ENCODE data around the gene DOCK4. TPM values are rescaled to one million over a fixed set of nuclear protein-coding genes. Genes with fewer than 3 reads are reported as not detected.

The DOCK4 gene
- total RNA-seq, 1 experiment from 2014 or later, result 3.4 TPM

- BruUV-seq (replicated peaks), result no TSS peak
- Mint-ChIP-seq H3K9me3 (ENCODE audit: low read depth, unreplicated experiment) (peaks cover 4% of the 10 kb centered on the region), H3K4me1 (ENCODE audit: low read depth, unreplicated experiment) (no peaks in the 10 kb centered on the region), H3K27ac (ENCODE audit: unreplicated experiment) (no peak overlapping the region), H3K27me3 (ENCODE audit: unreplicated experiment) (no peaks in the 10 kb centered on the region), H3K4me3 (ENCODE audit: low read depth, unreplicated experiment) (no peak overlapping the region), H3K36me3 (ENCODE audit: insufficient read depth, unreplicated experiment) (no peaks in the 10 kb centered on the region)
- no peak for DNase-seq
- no peak for TF ChIP-seq CTCF (IDR thresholded peaks at IDR 0.05; ENCODE audit: unreplicated experiment)
- intact Hi-C loops (cut with micrococcal nuclease; ENCODE audit: unreplicated experiment), result no loop called here
- CTCF ChIA-PET, result no interaction called here
Measured at GRCh38 chr7:111892588-111892987, 313.6 kb downstream of the DOCK4 start.

GRCh38 chr7:111887734-111888133 is 318.5 kb downstream of the DOCK4 start:
- intact Hi-C loops (cut with micrococcal nuclease; ENCODE audit: unreplicated experiment), result no loop called here
- no peaks in the 10 kb centered on the region for H3K36me3 Mint-ChIP-seq (ENCODE audit: insufficient read depth, unreplicated experiment)
- H3K27ac Mint-ChIP-seq (ENCODE audit: unreplicated experiment), result no peak overlapping the region
- BruUV-seq (replicated peaks), result no TSS peak
- no peaks in the 10 kb centered on the region for H3K4me1 Mint-ChIP-seq (ENCODE audit: low read depth, unreplicated experiment)
- no peak overlapping the region for H3K4me3 Mint-ChIP-seq (ENCODE audit: low read depth, unreplicated experiment)
- CTCF ChIA-PET, result no interaction called here
- no peak for DNase-seq
- TF ChIP-seq CTCF (IDR thresholded peaks at IDR 0.05; ENCODE audit: unreplicated experiment), result no peak
- H3K9me3 Mint-ChIP-seq (ENCODE audit: low read depth, unreplicated experiment), result no peaks in the 10 kb centered on the region
- no peaks in the 10 kb centered on the region for H3K27me3 Mint-ChIP-seq (ENCODE audit: unreplicated experiment)

GRCh38 chr7:111886233-111886632 is 320.0 kb downstream of the DOCK4 start:
- CTCF ChIA-PET, result no interaction called here
- no peak overlapping the region for H3K27ac Mint-ChIP-seq (ENCODE audit: unreplicated experiment)
- H3K4me1 Mint-ChIP-seq (ENCODE audit: low read depth, unreplicated experiment), result no peaks in the 10 kb centered on the region
- no peak overlapping the region for H3K4me3 Mint-ChIP-seq (ENCODE audit: low read depth, unreplicated experiment)
- no TSS peak for BruUV-seq (replicated peaks)
- no peaks in the 10 kb centered on the region for H3K27me3 Mint-ChIP-seq (ENCODE audit: unreplicated experiment)
- no peak for DNase-seq
- TF ChIP-seq CTCF (IDR thresholded peaks at IDR 0.05; ENCODE audit: unreplicated experiment), result no peak
- H3K9me3 Mint-ChIP-seq (ENCODE audit: low read depth, unreplicated experiment), result no peaks in the 10 kb centered on the region
- intact Hi-C loops (cut with micrococcal nuclease; ENCODE audit: unreplicated experiment), result no loop called here
- no peaks in the 10 kb centered on the region for H3K36me3 Mint-ChIP-seq (ENCODE audit: insufficient read depth, unreplicated experiment)

GRCh38 chr7:111883241-111883640 is 323.0 kb downstream of the DOCK4 start:
- Mint-ChIP-seq H3K36me3 (ENCODE audit: insufficient read depth, unreplicated experiment) (no peaks in the 10 kb centered on the region), H3K27ac (ENCODE audit: unreplicated experiment) (no peak overlapping the region), H3K27me3 (ENCODE audit: unreplicated experiment) (no peaks in the 10 kb centered on the region), H3K4me3 (ENCODE audit: low read depth, unreplicated experiment) (no peak overlapping the region), H3K4me1 (ENCODE audit: low read depth, unreplicated experiment) (no peaks in the 10 kb centered on the region), H3K9me3 (ENCODE audit: low read depth, unreplicated experiment) (no peaks in the 10 kb centered on the region)
- no TSS peak for BruUV-seq (replicated peaks)
- CTCF ChIA-PET, result no interaction called here
- intact Hi-C loops (cut with micrococcal nuclease; ENCODE audit: unreplicated experiment), result no loop called here
- no peak for TF ChIP-seq CTCF (IDR thresholded peaks at IDR 0.05; ENCODE audit: unreplicated experiment)
- no peak for DNase-seq

Data from Calu3 (cell line).